HEK293 (cell line): ENCODE data around the gene WDR48.

ENCODE experiments used
- BCL11B ChIP-seq: fragments of 450-650 bp; formaldehyde crosslinking; IDR thresholded peaks from 2 replicates; pipeline ENCODE4 v1.5.1; 2016; ENCODE audit warnings: low read depth, missing biosample characterization, missing genetic modification characterization
- YY1 ChIP-seq: fragments of 450-650 bp; formaldehyde crosslinking; IDR thresholded peaks from 2 replicates; pipeline ENCODE4 v1.5.1; 2018; ENCODE audit warnings: missing biosample characterization, missing genetic modification characterization
- ZFHX2 ChIP-seq: fragments of 450-650 bp; formaldehyde crosslinking; conservative IDR thresholded peaks from 2 replicates; pipeline ENCODE4 v1.5.1; 2016; ENCODE audit warnings: missing biosample characterization, missing genetic modification characterization
- ZNF423 ChIP-seq: fragments of 450-650 bp; formaldehyde crosslinking; IDR thresholded peaks from 2 replicates; pipeline ENCODE4 v1.5.1; 2016; ENCODE audit warnings: missing biosample characterization, missing genetic modification characterization
- ZNF510 ChIP-seq: fragments of 450-650 bp; formaldehyde crosslinking; IDR thresholded peaks from 2 replicates; pipeline ENCODE4 v1.5.1; 2018; ENCODE audit warnings: mild to moderate bottlenecking, missing genetic modification characterization, missing biosample characterization; ENCODE audit not compliant: insufficient replicate concordance
- TF ChIP-seq, protein P1 (sequence below): fragments of 450-650 bp; formaldehyde crosslinking; IDR thresholded peaks from 2 replicates; pipeline ENCODE4 v1.5.1; 2016; ENCODE audit warnings: missing biosample characterization, missing genetic modification characterization

DNA sequence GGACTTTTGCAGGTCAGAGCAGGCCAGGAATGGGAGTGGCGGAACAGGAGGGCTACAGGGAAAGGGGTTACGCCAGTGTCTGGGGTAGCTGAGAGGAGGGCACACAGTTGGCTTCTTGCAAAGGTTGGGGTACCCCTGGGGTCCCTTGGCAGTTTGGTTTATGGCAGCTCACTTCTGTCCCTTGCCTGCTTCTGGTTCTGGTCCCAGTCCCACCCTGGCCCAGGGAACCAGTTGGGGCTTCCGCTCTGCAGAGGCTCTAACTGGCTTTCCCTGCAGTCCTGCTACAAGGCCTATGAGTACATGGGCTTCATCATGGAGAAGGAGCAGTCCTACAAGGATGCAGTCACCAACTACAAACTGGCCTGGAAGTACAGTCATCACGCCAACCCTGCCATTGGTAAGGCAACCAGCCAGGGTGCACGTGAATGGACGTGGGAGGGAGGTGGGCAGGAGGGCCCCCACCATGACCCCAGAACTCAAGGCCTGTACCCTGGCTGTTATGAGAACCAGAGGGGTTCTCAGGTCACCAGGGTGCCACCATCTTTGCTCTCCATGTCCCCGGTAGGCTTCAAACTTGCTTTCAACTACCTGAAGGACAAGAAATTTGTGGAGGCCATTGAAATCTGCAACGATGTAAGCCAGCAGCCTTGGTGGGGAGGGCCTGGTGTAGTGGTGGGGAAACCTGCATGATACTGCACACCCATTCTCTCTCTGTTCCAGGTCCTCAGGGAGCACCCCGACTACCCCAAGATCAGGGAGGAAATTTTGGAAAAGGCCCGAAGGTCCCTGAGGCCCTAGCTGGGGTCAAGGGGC lies 86.4 kb downstream of the WDR48 start:
- no peak for TF ChIP-seq YY1
- no peak for TF ChIP-seq ZNF423
- TF ChIP-seq, protein P1, sequence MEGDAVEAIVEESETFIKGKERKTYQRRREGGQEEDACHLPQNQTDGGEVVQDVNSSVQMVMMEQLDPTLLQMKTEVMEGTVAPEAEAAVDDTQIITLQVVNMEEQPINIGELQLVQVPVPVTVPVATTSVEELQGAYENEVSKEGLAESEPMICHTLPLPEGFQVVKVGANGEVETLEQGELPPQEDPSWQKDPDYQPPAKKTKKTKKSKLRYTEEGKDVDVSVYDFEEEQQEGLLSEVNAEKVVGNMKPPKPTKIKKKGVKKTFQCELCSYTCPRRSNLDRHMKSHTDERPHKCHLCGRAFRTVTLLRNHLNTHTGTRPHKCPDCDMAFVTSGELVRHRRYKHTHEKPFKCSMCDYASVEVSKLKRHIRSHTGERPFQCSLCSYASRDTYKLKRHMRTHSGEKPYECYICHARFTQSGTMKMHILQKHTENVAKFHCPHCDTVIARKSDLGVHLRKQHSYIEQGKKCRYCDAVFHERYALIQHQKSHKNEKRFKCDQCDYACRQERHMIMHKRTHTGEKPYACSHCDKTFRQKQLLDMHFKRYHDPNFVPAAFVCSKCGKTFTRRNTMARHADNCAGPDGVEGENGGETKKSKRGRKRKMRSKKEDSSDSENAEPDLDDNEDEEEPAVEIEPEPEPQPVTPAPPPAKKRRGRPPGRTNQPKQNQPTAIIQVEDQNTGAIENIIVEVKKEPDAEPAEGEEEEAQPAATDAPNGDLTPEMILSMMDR (tag by site-specific recombination) = no peak
- no peak for TF ChIP-seq ZNF510 (tag by site-specific recombination)
- no peak for TF ChIP-seq BCL11B (tag by site-specific recombination)
- no peak for TF ChIP-seq ZFHX2 (tag by site-specific recombination)
